Prostate gland (tissue), 2 donors: ENCODE measurements around the gene ITK.

Experiments used
- POLR2A ChIP-seq: fragments of 450-650 bp; IDR thresholded peaks from one replicate; pipeline ENCODE4 v1.6.1; 2016; ENCODE audit warnings: antibody characterized with exemption, mild to moderate bottlenecking
- TF ChIP-seq, protein P1 (sequence below), 4 experiments: fragments of 200-600 bp in 2 of 4; fragments of 450-650 bp in 2 of 4; sonication (generic) in 2 of 4; IDR thresholded peaks; 1 replicate in 3 of 4; 2 replicates in 1 of 4; pipeline ENCODE4 v1.5.1; 2016 to 2019; ENCODE audit warnings: antibody characterized with exemption in 4 of 4, mild to moderate bottlenecking in 2 of 4, moderate library complexity in 2 of 4

DNA sequence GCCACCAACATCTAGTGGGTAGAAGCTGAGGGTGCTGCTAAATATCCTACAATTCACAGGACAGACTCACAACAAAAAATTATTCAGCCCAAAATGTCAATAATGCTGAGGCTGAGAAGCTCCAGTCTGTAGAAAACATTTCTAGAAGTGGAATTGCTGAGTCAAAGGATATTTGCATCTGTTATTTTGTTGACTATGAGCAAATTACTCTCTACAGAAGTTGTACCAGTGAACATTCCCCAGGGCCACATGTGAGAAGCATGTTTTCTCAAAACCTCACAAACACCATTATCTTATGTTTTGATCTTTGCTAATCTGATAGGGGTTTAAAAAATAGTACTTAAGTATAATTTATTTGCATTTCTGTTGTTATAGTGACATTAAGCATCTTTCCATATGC is 15.4 kb downstream of the ITK start:
- TF ChIP-seq, protein P1, sequence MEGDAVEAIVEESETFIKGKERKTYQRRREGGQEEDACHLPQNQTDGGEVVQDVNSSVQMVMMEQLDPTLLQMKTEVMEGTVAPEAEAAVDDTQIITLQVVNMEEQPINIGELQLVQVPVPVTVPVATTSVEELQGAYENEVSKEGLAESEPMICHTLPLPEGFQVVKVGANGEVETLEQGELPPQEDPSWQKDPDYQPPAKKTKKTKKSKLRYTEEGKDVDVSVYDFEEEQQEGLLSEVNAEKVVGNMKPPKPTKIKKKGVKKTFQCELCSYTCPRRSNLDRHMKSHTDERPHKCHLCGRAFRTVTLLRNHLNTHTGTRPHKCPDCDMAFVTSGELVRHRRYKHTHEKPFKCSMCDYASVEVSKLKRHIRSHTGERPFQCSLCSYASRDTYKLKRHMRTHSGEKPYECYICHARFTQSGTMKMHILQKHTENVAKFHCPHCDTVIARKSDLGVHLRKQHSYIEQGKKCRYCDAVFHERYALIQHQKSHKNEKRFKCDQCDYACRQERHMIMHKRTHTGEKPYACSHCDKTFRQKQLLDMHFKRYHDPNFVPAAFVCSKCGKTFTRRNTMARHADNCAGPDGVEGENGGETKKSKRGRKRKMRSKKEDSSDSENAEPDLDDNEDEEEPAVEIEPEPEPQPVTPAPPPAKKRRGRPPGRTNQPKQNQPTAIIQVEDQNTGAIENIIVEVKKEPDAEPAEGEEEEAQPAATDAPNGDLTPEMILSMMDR (IDR thresholded peaks at IDR 0.05): no peak
- TF ChIP-seq POLR2A: no peak
